KOPT-K1 (cell line): ENCODE results near the gene GRIK1.
"Not testable (repeated sequence)": the region's sequence is repeated elsewhere in the genome, so short reads cannot be mapped to it uniquely, and the experiment has no call there.

Experiments used
- H3K27ac ChIP-seq: fragments of 200-600 bp; sonication (generic); 2 replicates; pipeline ENCODE4 v1.5.1; 2016; ENCODE audit warnings: antibody characterized with exemption, mild to moderate bottlenecking, low read depth, low read length; ENCODE audit not compliant: poor library complexity, severe bottlenecking
- H3K36me3 ChIP-seq: fragments of 200-600 bp; sonication (generic); 2 replicates; pipeline ENCODE4 v1.5.1; 2017; ENCODE audit warnings: antibody characterized with exemption, mild to moderate bottlenecking, low read length, moderate library complexity; ENCODE audit not compliant: insufficient read depth
- H3K9me3 ChIP-seq: fragments of 200-600 bp; sonication (generic); 2 replicates; pipeline ENCODE4 v1.5.1; 2017; ENCODE audit warnings: antibody characterized with exemption, low read length, mild to moderate bottlenecking; ENCODE audit not compliant: insufficient read depth, poor library complexity, severe bottlenecking

Gene GRIK1

DNA sequence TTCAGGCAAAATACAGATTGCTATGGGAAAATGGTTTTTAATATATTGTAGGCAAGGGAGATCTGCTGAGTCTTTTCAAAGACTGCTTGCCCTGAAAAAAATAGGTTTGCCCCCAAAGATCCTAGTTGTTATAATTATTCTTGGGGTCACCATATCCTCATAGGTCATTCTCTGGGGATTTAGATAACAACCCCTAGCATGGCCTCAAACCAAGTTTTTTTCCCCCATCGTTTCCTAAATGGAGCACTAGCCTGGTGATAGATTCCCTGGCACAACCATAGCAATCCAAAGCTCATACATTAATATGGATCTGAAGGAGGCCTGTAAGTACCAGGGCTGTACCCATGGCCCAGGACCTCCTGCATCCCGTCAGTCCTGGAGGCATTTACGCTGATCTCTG, 325.9 kb downstream of the GRIK1 start:
- H3K36me3 ChIP-seq: no peaks in the 10 kb centered on the region
- H3K27ac ChIP-seq: no peak overlapping the region
- H3K9me3 ChIP-seq: no peaks in the 10 kb centered on the region

- no peaks in the 10 kb centered on the region for H3K36me3 ChIP-seq
- H3K27ac ChIP-seq: no peak overlapping the region
- H3K9me3 ChIP-seq: no peaks in the 10 kb centered on the region
These were observed 326.8 kb downstream of the GRIK1 start for GRCh38 chr21:29613021-29613420.

- no peak overlapping the region for H3K27ac ChIP-seq
- no peaks in the 10 kb centered on the region for H3K36me3 ChIP-seq
- no peaks in the 10 kb centered on the region for H3K9me3 ChIP-seq
These were observed 328.9 kb downstream of the GRIK1 start for GRCh38 chr21:29610779-29611360.

- Histone ChIP-seq H3K27ac (no peak overlapping the region), H3K9me3 (no peaks in the 10 kb centered on the region), H3K36me3 (no peaks in the 10 kb centered on the region)
These were observed 333.2 kb downstream of the GRIK1 start for GRCh38 chr21:29606613-29607012.

DNA sequence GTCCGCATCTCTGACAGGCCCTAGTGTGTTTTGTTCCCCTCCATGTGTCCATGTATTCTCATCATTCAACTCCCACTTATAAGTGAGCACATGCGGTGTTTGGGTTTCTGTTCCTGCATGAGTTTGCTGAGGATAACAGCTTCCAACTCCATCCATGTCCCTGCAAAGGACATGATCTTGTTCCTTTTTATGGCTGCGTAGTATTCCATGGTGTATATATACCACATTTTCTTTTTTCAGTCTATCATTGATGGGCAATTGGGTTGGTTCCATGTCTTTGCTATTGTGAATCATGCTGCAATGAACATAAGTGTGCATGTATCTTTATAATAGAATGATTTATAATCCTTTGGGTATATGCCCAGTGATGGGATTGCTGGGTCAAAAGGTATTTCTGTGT, 334.6 kb downstream of the GRIK1 start:
- not testable (repeated sequence) for H3K9me3 ChIP-seq, H3K27ac ChIP-seq, H3K36me3 ChIP-seq

GRCh38 chr21:29604076-29604475, 335.7 kb downstream of the GRIK1 start:
- H3K9me3 ChIP-seq: no peaks in the 10 kb centered on the region
- H3K27ac ChIP-seq: no peak overlapping the region
- H3K36me3 ChIP-seq: no peaks in the 10 kb centered on the region

DNA sequence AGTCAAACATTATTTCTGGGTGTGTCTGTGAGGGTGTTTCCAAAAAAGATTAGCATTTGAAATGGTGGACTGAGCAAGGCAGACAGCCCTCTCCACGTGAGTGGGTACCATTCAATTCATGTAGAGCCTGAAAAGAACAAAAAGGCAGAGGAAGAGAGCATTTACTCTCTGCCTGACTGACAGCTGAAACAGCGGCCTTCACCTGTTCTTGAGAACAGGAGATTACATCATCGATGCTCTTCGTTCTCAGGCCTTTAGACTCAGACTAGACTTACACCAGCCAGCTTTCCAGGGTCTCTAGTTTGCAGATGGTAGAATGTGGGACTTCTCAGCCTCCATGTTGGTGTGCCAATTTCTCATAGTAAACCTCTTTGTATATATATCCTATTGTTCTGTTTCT, 338.7 kb downstream of the GRIK1 start:
- Histone ChIP-seq H3K9me3 (no peaks in the 10 kb centered on the region), H3K36me3 (no peaks in the 10 kb centered on the region), H3K27ac (no peak overlapping the region)

GRCh38 chr21:29586696-29587095, 353.1 kb downstream of the GRIK1 start:
- Histone ChIP-seq H3K9me3 (no peaks in the 10 kb centered on the region), H3K36me3 (no peaks in the 10 kb centered on the region), H3K27ac (no peak overlapping the region)

DNA sequence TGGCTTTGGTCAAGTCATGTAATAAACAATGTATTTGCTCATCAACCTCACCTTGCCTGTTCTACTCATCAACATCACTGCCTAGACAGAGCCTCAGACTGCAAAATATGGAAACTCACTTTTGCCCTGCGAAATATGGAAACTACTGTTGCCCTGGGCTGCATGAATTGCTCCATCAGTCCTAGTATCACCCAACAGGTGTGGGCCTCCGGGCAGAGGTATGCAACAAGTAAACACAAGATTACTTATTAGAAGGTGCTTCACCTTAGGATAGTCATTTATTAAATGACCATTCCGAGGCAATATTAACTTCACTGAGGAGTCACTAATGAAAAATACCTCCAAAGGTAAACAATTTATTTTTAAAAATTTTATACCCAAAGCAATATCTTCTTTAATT, 354.3 kb downstream of the GRIK1 start:
- Histone ChIP-seq H3K27ac (no peak overlapping the region), H3K9me3 (no peaks in the 10 kb centered on the region), H3K36me3 (no peaks in the 10 kb centered on the region)

DNA sequence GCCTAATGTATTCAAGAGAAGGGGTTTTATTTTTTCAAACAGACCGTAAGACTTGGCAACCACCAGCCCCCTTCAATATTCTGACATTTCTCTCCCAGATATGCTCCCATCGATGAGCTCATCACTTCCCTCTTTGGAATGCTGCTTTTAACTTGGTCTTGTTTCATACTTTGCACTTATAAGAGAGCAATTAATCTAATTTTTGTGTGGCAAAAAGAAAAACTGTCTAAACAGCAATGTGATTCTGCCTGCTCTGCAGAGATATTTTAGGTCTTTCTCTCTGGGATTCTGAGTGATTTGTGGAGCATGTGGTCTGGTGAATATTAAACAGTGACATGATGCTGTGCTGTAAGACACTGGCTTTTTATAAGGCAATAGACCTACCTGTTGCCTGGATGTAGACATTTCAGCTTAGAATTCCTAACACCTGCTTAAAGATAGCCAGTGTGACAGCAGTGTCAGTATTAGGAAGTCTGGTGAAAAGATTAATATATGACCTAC, 356.3 kb downstream of the GRIK1 start:
- Histone ChIP-seq H3K9me3 (no peaks in the 10 kb centered on the region), H3K36me3 (no peaks in the 10 kb centered on the region), H3K27ac (no peak overlapping the region)

DNA sequence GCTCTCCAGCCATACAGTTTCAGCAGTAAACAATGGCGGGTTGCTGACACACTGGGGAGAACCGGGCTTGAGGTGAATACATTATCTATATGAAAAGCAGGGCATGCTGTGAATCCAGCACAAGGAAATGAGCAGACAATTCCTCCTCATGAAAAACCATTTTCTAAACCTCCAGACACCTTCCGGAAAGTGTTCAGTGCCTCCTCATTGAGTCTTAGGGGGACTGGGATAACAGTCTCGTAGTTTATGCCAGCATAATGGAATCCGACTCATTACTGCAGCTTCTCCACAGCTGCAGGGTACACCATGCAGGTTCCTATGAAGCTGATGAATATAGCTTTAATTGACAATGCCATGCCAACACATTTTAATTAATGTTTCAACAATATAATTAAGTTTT, 356.9 kb downstream of the GRIK1 start:
- no peaks in the 10 kb centered on the region for H3K9me3 ChIP-seq
- H3K36me3 ChIP-seq: no peaks in the 10 kb centered on the region
- no peak overlapping the region for H3K27ac ChIP-seq

GRCh38 chr21:29581393-29581792, 358.4 kb downstream of the GRIK1 start:
- Histone ChIP-seq H3K36me3 (no peaks in the 10 kb centered on the region), H3K27ac (no peak overlapping the region), H3K9me3 (no peaks in the 10 kb centered on the region)

DNA sequence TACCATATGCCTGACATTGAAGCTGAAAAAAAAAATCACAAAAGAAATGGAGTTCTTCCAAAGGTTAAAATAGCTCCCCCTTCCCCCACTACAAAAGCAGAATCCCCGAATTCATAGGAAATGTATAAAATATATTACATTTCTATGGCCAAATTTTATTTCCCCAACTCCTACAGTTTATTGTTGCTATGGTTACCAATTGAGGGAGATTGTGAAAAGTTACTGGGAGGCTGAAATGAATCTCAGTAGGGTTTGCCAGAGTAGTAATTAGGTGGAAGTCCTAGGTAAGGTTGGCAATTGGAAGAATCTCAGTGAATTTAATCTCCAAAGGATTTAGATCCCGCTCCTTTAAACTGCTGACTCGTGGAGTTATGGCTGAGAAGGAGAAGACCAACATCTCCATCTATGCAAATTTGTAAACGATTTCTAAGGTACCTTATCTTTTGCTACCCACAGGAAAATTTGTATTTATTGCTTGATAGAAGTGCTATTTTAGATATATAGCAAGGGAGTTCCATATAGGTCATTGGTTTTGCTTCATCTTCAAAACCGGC, 359.0 kb downstream of the GRIK1 start:
- H3K27ac ChIP-seq: no peak overlapping the region
- no peaks in the 10 kb centered on the region for H3K36me3 ChIP-seq
- H3K9me3 ChIP-seq: no peaks in the 10 kb centered on the region

- no peaks in the 10 kb centered on the region for H3K9me3 ChIP-seq
- H3K27ac ChIP-seq: no peak overlapping the region
- H3K36me3 ChIP-seq: no peaks in the 10 kb centered on the region
These were observed 361.5 kb downstream of the GRIK1 start for GRCh38 chr21:29578306-29578705.

DNA sequence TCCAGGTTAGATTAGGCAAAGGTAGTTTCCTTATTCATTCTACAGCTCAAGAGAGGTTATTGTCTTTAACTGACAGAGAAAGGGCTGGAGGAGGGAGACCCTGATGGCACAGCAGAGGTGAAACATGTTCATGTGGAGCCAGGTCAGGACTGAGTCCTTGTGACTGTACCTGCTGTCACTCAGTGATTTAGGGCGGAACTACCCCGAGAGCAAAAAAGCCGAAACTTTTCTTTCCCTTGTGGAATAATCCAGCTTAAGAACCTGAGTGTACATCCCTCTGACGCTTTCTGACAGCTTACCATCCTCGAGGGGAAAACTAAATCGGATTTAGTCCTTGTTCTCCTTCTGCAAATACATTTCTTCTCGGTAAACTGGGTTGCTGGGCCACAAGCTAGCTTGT, 367.8 kb downstream of the GRIK1 start:
- Histone ChIP-seq H3K9me3 (no peaks in the 10 kb centered on the region), H3K36me3 (no peaks in the 10 kb centered on the region), H3K27ac (no peak overlapping the region)

GRCh38 chr21:29568020-29568697, 371.6 kb downstream of the GRIK1 start:
- Histone ChIP-seq H3K36me3 (no peaks in the 10 kb centered on the region), H3K27ac (no peak overlapping the region), H3K9me3 (no peaks in the 10 kb centered on the region)
